DOHH2 (cell line): ENCODE data around the gene CRACR2A.

Experiments
- CTCF ChIP-seq: fragments of 200-600 bp; sonication (generic); IDR thresholded peaks from one replicate; pipeline ENCODE4 v1.5.1; 2014; ENCODE audit warnings: antibody characterized with exemption, mild to moderate bottlenecking, low read depth, low read length; ENCODE audit not compliant: poor library complexity, severe bottlenecking
- EZH2phosphoT487 ChIP-seq: fragments of 200-600 bp; sonication (generic); IDR thresholded peaks from 2 replicates; pipeline ENCODE4 v1.6.1; 2017; ENCODE audit warnings: borderline replicate concordance, mild to moderate bottlenecking, antibody characterized with exemption, low read length, moderate library complexity, mixed read lengths

GRCh38 chr12:3607039-3607720 lies 145.7 kb downstream of the CRACR2A start:
- TF ChIP-seq CTCF (no peak), EZH2phosphoT487 (no peak)
